A673 (cell line): ENCODE measurements around the gene KIRREL3. TPM values are rescaled to one million over a fixed set of nuclear protein-coding genes. Genes with fewer than 3 reads are reported as not detected.

Experiments used
- BruUV-seq: library from RNA; stranded (reverse); fragments of 400-500 nt; replicated peaks from 2 replicates; lab custom pipeline; 2021; lab: Mats Ljungman, UMichigan
- CTCF ChIA-PET: fragments of 300-600 bp; sonication (Branson Sonifier 250); formaldehyde crosslinking; loops from one replicate; lab custom pipeline; 2022; ENCODE audit warnings: antibody characterized with exemption; lab: Charles Lee
- POLR2A ChIA-PET: fragments of 300-600 bp; sonication (Branson Sonifier 250); formaldehyde crosslinking; loops from one replicate; lab custom pipeline; 2022; ENCODE audit warnings: antibody characterized with exemption; ENCODE audit not compliant: low non-redundant PET; lab: Charles Lee
- DNase-seq: peaks from one replicate; pipeline ENCODE4 v3.0.0-alpha.2; 2015; ENCODE audit warnings: low spot score
- H3K27ac ChIP-seq: fragments of 200-600 bp; sonication (generic); 2 replicates; pipeline ENCODE4 v1.5.1; 2016; ENCODE audit warnings: mixed run types, low read depth, mild to moderate bottlenecking, mixed read lengths, antibody characterized with exemption, low read length; ENCODE audit not compliant: poor library complexity, severe bottlenecking
- H3K27me3 ChIP-seq: fragments of 200-600 bp; sonication (generic); replicated peaks from 2 replicates; pipeline ENCODE4 v1.6.1; 2017; ENCODE audit warnings: mixed run types, low read depth, mild to moderate bottlenecking, mixed read lengths, antibody characterized with exemption, low read length; ENCODE audit not compliant: insufficient read depth, poor library complexity
- H3K36me3 ChIP-seq: fragments of 200-600 bp; sonication (generic); 2 replicates; pipeline ENCODE4 v1.6.1; 2016; ENCODE audit warnings: mixed run types, mild to moderate bottlenecking, mixed read lengths, antibody characterized with exemption, low read length; ENCODE audit not compliant: insufficient read depth, poor library complexity, severe bottlenecking
- H3K4me1 ChIP-seq: fragments of 200-600 bp; sonication (generic); 2 replicates; pipeline ENCODE4 v1.6.1; 2017; ENCODE audit warnings: mixed run types, mild to moderate bottlenecking, mixed read lengths, antibody characterized with exemption, low read length; ENCODE audit not compliant: insufficient read depth, poor library complexity, severe bottlenecking
- H3K4me3 ChIP-seq: fragments of 200-600 bp; sonication (generic); 2 replicates; pipeline ENCODE4 v1.5.1; 2016; ENCODE audit warnings: low read depth, mixed run types, mild to moderate bottlenecking, mixed read lengths, low read length; ENCODE audit not compliant: poor library complexity, severe bottlenecking
- H3K9me3 ChIP-seq: fragments of 200-600 bp; sonication (generic); 2 replicates; pipeline ENCODE4 v1.6.1; 2016; ENCODE audit warnings: mixed run types, low read depth, mild to moderate bottlenecking, mixed read lengths, antibody characterized with exemption, low read length; ENCODE audit not compliant: poor library complexity, severe bottlenecking
- CTCF ChIP-seq: fragments of 300-800, 200-600 bp; sonication (generic); conservative IDR thresholded peaks from 2 replicates; pipeline ENCODE4 v1.5.1; 2017; ENCODE audit warnings: low read depth, mild to moderate bottlenecking, antibody characterized with exemption, low read length, moderate library complexity, mixed read lengths
- EZH2 ChIP-seq: fragments of 200-600 bp; sonication (generic); IDR thresholded peaks from 2 replicates; pipeline ENCODE4 v1.6.1; 2017; ENCODE audit warnings: borderline replicate concordance, low read depth, mild to moderate bottlenecking, mixed read lengths, antibody characterized with exemption, low read length; ENCODE audit not compliant: poor library complexity, severe bottlenecking
- intact Hi-C: fragments of 100-400 bp; cut with micrococcal nuclease; formaldehyde crosslinking; loops from one replicate; pipeline ENCODE4 v1.10.0; 2022; ENCODE audit not compliant: unreplicated experiment
- total RNA-seq: library from RNA; stranded (reverse); gene quantifications from 2 replicates; pipeline ENCODE4 v1.2.3, GENCODE V29; 2021

Gene KIRREL3
- total RNA-seq, 1 experiment from 2014 or later = not detected

DNA sequence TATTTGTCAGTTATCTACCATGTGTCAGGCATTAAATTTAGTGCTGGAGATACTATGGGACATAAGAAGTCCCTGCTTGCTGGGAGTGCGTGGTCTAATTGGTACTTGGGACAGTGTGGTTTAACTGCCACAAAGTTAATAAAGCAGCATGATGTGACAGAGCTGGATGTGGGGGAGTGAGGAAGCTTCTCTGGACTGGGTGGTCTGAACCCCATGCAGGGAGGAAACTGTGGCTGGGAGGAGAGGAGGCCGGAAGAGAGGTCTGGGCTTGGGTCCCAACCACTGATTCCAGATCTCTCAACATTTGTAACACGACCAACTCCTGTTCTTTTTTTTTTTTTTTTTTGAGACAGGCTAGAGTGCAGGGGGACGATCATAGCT lies 607.9 kb downstream of the KIRREL3 start:
- TF ChIP-seq CTCF (no peak), EZH2 (no peak)
- H3K4me3 ChIP-seq = no peak overlapping the region
- BruUV-seq = no TSS peak
- H3K27me3 ChIP-seq = no peaks in the 10 kb centered on the region
- no peaks in the 10 kb centered on the region for H3K36me3 ChIP-seq
- intact Hi-C loops = no loop called here
- no peaks in the 10 kb centered on the region for H3K9me3 ChIP-seq
- ChIA-PET CTCF (no interaction called here), POLR2A (no interaction called here)
- no peaks in the 10 kb centered on the region for H3K4me1 ChIP-seq
- no peak overlapping the region for H3K27ac ChIP-seq
- peak; percentile 25 for DNase-seq

- CTCF ChIA-PET = interaction anchor here (0.6 kb wide), 1 partner anchor 82 kb away, joined by 4 read pairs; no protein-coding TSS in a partner anchor
- DNase-seq = peak; percentile 21
- no TSS peak for BruUV-seq
- intact Hi-C loops = no loop called here
- Histone ChIP-seq H3K27ac (no peak overlapping the region), H3K9me3 (no peaks in the 10 kb centered on the region), H3K4me1 (no peaks in the 10 kb centered on the region), H3K36me3 (no peaks in the 10 kb centered on the region), H3K4me3 (no peak overlapping the region), H3K27me3 (no peaks in the 10 kb centered on the region)
- POLR2A ChIA-PET = no interaction called here
- TF ChIP-seq EZH2 (no peak), CTCF (no peak)
Measured at GRCh38 chr11:126391970-126392632, 608.5 kb downstream of the KIRREL3 start.

- CTCF ChIA-PET = interaction anchor here (0.6 kb wide), 1 partner anchor 81 kb away, joined by 4 read pairs; no protein-coding TSS in a partner anchor
- Histone ChIP-seq H3K27me3 (no peaks in the 10 kb centered on the region), H3K4me3 (no peak overlapping the region), H3K4me1 (peaks cover 3% of the 10 kb centered on the region), H3K9me3 (no peaks in the 10 kb centered on the region), H3K36me3 (no peaks in the 10 kb centered on the region), H3K27ac (no peak overlapping the region)
- no peak for DNase-seq
- BruUV-seq = no TSS peak
- no peak for TF ChIP-seq EZH2
- TF ChIP-seq CTCF = no peak
- POLR2A ChIA-PET = no interaction called here
- intact Hi-C loops = no loop called here
Measured at GRCh38 chr11:126391286-126391954, 609.1 kb downstream of the KIRREL3 start.
